Lung (tissue), 12 donors: ENCODE measurements around the gene EIF5. TPM values are rescaled to one million over a fixed set of nuclear protein-coding genes. Genes with fewer than 3 reads are reported as not detected.

Experiments
- ATAC-seq: fragments of 200-7000 bp; cut with Tn5 transposase; one replicate; pipeline ENCODE4 v1.9.1; 2020; ENCODE audit warnings: moderate number of reproducible peaks; ENCODE audit not compliant: insufficient read depth, low FRiP score
- DNase-seq, 3 donors: peaks; one replicate each; pipeline ENCODE4 v3.0.0-alpha.2; 2013 to 2017
- H3K27ac ChIP-seq, 2 donors: one replicate each; pipeline ENCODE4 v1.5.1; 2013; ENCODE audit warnings: mild to moderate bottlenecking in 2 of 2, moderate library complexity in 2 of 2, control low read depth in 1 of 2, inconsistent platforms in 1 of 2, low read depth in 1 of 2, low read length in 1 of 2
- H3K27me3 ChIP-seq, 3 donors: one replicate each; pipeline ENCODE4 v1.5.1; 2013; ENCODE audit warnings: low read length in 2 of 3; ENCODE audit not compliant: control insufficient read depth in 3 of 3, insufficient read depth in 3 of 3
- H3K36me3 ChIP-seq, 4 donors: one replicate each; pipeline ENCODE4 v1.5.1; 2013; ENCODE audit warnings: low read length in 4 of 4, mild to moderate bottlenecking in 1 of 4, moderate library complexity in 1 of 4; ENCODE audit not compliant: control insufficient read depth in 4 of 4, insufficient read depth in 4 of 4
- H3K4me1 ChIP-seq, 5 donors: one replicate each; pipeline ENCODE4 v1.5.1; 2013; ENCODE audit warnings: low read length in 5 of 5, mild to moderate bottlenecking in 2 of 5, moderate library complexity in 1 of 5; ENCODE audit not compliant: control insufficient read depth in 5 of 5, insufficient read depth in 5 of 5
- H3K4me3 ChIP-seq: one replicate; pipeline ENCODE4 v1.5.1; 2013; ENCODE audit warnings: mild to moderate bottlenecking, control low read depth, moderate library complexity
- H3K9ac ChIP-seq, 2 donors: one replicate each; pipeline ENCODE4 v1.5.1; 2013; ENCODE audit warnings: low read length in 2 of 2, control low read depth in 1 of 2; ENCODE audit not compliant: insufficient read depth in 1 of 2
- H3K9me3 ChIP-seq, 4 donors: one replicate each; pipeline ENCODE4 v1.5.1; 2013; ENCODE audit warnings: low read length in 3 of 4, mild to moderate bottlenecking in 1 of 4, moderate library complexity in 1 of 4; ENCODE audit not compliant: control insufficient read depth in 4 of 4, insufficient read depth in 3 of 4
- WGBS, 2 donors: extraction: QIAGEN DNeasy Blood & Tissue Kit; methylation state at CpG; one replicate each; pipeline ENCODE4 v1.1.7; 2013; 5-methylcytosine and 5-hydroxymethylcytosine counted together
- polyA plus RNA-seq, 2 donors: library from polyadenylated mRNA; stranded (reverse); fragments of 200-250 nt; gene quantifications; one replicate each; pipeline ENCODE4 v1.2.1, GENCODE V29; 2013
- total RNA-seq, 2 donors: library from RNA; depleted of rRNA in 1 of 2; stranded (reverse); fragments of >200 nt in 1 of 2; gene quantifications; one replicate each; pipeline ENCODE4 v1.2.1, GENCODE V29; 2014 to 2021
- TF ChIP-seq, protein P1 (sequence below): IDR thresholded peaks from 2 replicates; pipeline ENCODE4 v1.5.1; 2012; ENCODE audit warnings: mild to moderate bottlenecking; ENCODE audit errors: control extremely low read depth, extremely low read depth
- donor health status: control.
- donor health status: control.
- donor health status: Bipolar disorder and iron deficiency.
- donor health status: healthy.
- donor health status: DM: yes; HTN: yes; CAD: no.

Gene EIF5
- total and polyA plus RNA-seq, 4 donors = 50.4 to 255 (median 161) TPM

GRCh38 chr14:103318750-103319419 is 15.2 kb upstream of the EIF5 start:
- Histone ChIP-seq H3K27me3 (no peaks in the 10 kb centered on the region), H3K36me3 (no peaks in the 10 kb centered on the region), H3K4me1 (peaks cover 0 to 9% (median 0%) of the 10 kb centered on the region in 5 donors), H3K4me3 (no peak overlapping the region), H3K9ac (no peak overlapping the region), H3K27ac (no peak overlapping the region), H3K9me3 (no peaks in the 10 kb centered on the region)
- 83 to 85% methylated on average over 6 of the region's 6 CpGs for WGBS, 2 donors
- TF ChIP-seq, protein P1, sequence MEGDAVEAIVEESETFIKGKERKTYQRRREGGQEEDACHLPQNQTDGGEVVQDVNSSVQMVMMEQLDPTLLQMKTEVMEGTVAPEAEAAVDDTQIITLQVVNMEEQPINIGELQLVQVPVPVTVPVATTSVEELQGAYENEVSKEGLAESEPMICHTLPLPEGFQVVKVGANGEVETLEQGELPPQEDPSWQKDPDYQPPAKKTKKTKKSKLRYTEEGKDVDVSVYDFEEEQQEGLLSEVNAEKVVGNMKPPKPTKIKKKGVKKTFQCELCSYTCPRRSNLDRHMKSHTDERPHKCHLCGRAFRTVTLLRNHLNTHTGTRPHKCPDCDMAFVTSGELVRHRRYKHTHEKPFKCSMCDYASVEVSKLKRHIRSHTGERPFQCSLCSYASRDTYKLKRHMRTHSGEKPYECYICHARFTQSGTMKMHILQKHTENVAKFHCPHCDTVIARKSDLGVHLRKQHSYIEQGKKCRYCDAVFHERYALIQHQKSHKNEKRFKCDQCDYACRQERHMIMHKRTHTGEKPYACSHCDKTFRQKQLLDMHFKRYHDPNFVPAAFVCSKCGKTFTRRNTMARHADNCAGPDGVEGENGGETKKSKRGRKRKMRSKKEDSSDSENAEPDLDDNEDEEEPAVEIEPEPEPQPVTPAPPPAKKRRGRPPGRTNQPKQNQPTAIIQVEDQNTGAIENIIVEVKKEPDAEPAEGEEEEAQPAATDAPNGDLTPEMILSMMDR = no peak
- ATAC-seq (no peak), DNase-seq (no peak)

GRCh38 chr14:103319422-103319821 is 14.6 kb upstream of the EIF5 start:
- H3K27ac ChIP-seq = no peak overlapping the region
- no peaks in the 10 kb centered on the region for H3K27me3 ChIP-seq
- no peak overlapping the region for H3K9ac ChIP-seq
- H3K9me3 ChIP-seq = no peaks in the 10 kb centered on the region
- DNase-seq (no peak), ATAC-seq (no peak)
- peaks cover 0 to 9% (median 0%) of the 10 kb centered on the region in 5 donors for H3K4me1 ChIP-seq
- no peaks in the 10 kb centered on the region for H3K36me3 ChIP-seq
- 92 to 95% methylated on average over 7 of the region's 7 CpGs for WGBS, 2 donors
- TF ChIP-seq, protein P1 = no peak
- no peak overlapping the region for H3K4me3 ChIP-seq

- H3K27ac ChIP-seq = no peak overlapping the region
- no peaks in the 10 kb centered on the region for H3K9me3 ChIP-seq
- H3K4me1 ChIP-seq = no peaks in the 10 kb centered on the region
- 84 to 88% methylated on average over 3 of the region's 3 CpGs for WGBS, 2 donors
- ATAC-seq = no peak
- TF ChIP-seq, protein P1 = no peak
- H3K9ac ChIP-seq = no peak overlapping the region
- no peaks in the 10 kb centered on the region for H3K27me3 ChIP-seq
- no peaks in the 10 kb centered on the region for H3K36me3 ChIP-seq
- no peak overlapping the region for H3K4me3 ChIP-seq
- DNase-seq = no peak
These were observed 8.0 kb upstream of the EIF5 start for GRCh38 chr14:103326078-103326477.

GRCh38 chr14:103328941-103329340 is 5.1 kb upstream of the EIF5 start:
- Histone ChIP-seq H3K36me3 (no peaks in the 10 kb centered on the region), H3K4me1 (peaks cover 0 to 11% (median 4%) of the 10 kb centered on the region in 5 donors), H3K9me3 (no peaks in the 10 kb centered on the region), H3K4me3 (no peak overlapping the region), H3K9ac (no peak overlapping the region), H3K27me3 (no peaks in the 10 kb centered on the region), H3K27ac (no peak overlapping the region)
- no peak for ATAC-seq
- TF ChIP-seq, protein P1 = no peak
- no peak for DNase-seq
- 88 to 90% methylated on average over 5 of the region's 5 CpGs for WGBS, 2 donors
